Tongue (tissue), 1 donor: ENCODE data around the gene ITGA8. TPM values are rescaled to one million over a fixed set of nuclear protein-coding genes. Genes with fewer than 3 reads are reported as not detected.

Source experiments
- total RNA-seq: library from RNA; depleted of rRNA; stranded (reverse); fragments of >200 nt; gene quantifications from one replicate; pipeline ENCODE4 v1.2.3, GENCODE V29; 2014

Gene ITGA8
- total RNA-seq, 1 donor from 2014 or later, result 18.8 TPM

Other genes with a start within 250 kb of the ITGA8 start
- 43.8 TPM for gene MINDY3, start 140.6 kb upstream of the ITGA8 start, total RNA-seq